ENCODE data around the gene PLA1A.

The PLA1A gene

DNA sequence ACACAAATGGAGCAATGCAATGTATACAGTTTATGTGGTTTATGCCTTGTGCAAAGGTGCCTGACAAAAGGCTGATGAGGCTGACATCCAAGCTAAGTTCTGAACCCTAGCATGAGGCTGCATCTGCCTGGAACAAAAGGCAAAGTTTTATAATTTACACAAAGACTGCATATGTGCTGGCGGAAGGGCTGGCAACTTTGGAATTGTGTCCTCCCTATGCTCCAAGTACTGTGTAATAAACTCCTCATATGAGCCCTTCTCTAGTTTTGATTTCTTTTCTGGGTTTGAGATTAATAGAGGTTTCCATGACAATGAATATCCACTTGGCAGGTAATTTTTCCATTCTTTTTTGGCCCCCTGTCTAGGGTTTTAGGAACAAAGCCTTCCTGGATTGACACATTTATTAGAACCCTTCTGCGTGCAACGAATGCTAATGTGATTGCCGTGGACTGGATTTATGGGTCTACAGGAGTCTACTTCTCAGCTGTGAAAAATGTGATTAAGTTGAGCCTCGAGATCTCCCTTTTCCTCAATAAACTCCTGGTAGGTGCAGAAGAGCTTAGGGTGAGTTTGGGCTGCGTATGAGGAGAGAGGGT lies 10.8 kb downstream of the PLA1A start:
- no peak for DNase-seq (ENCODE audit: low read depth)

- DNase-seq (ENCODE audit: low read depth), result no peak
These were observed 11.6 kb downstream of the PLA1A start for GRCh38 chr3:119609301-119609700.

- DNase-seq (ENCODE audit: low read depth), result no peak
These were observed 14.0 kb downstream of the PLA1A start for GRCh38 chr3:119611664-119612063.

DNA sequence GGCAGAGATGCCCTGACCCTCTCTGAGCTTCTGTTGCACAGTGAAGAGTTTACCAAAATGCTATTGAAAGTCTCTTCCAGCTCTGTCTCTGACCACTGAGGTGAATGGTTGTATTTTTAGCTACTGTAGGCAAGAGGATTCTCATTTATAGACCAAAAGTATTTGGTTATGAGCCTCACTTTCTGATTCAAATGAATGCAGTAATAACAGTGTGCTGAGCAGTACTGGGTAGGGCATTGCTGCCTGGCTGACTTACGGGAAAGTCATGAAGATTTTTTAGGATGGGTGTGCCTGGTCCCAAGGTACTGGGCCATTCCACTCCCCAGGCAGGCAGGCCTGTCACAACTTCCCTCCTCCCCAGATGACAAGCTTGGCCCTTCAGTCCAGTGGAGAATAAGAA lies 15.5 kb downstream of the PLA1A start:
- DNase-seq (ENCODE audit: low read depth), result no peak

DNA sequence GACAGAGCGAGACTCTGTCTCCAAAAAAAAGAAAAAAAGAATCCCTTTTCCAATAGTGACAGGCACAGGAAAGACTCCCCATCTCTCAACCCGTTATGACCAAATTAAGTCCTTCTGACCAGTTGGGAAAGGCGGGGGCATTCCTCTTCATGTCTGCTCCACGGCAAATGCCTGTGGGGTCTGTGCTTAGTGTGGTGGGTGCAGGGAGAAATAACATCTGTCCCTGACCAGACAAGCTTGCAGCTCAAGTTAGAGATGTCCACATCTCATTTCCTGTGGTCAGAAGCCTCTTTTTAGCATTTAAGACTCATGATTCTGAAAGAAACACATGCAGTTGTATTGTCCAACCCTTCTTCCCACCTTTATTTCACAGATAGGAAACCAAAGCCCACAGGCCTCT lies 16.2 kb downstream of the PLA1A start:
- DNase-seq (ENCODE audit: low read depth), result no peak

DNA sequence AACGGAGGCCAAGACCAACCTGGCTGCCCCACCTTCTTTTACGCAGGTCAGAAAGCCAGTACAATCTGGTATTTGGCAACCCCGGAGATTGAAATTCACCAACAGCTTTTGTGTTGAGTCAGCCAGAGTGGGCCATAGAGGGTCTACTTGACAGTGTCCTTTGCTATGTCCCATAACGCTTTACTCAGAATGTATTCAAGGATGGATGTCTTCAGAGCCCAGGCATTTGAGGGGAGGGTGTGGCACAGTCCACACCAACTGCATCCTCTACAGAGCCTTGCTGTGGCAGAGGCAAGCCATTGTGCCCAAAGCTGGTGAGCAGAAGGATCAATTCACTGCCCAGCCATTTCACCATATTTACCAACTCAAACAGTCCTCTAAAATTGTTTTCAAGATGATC lies 18.4 kb downstream of the PLA1A start:
- DNase-seq (ENCODE audit: low read depth), result no peak

GRCh38 chr3:119619094-119619493 lies 21.4 kb downstream of the PLA1A start:
- DNase-seq (ENCODE audit: low read depth), result no peak

DNA sequence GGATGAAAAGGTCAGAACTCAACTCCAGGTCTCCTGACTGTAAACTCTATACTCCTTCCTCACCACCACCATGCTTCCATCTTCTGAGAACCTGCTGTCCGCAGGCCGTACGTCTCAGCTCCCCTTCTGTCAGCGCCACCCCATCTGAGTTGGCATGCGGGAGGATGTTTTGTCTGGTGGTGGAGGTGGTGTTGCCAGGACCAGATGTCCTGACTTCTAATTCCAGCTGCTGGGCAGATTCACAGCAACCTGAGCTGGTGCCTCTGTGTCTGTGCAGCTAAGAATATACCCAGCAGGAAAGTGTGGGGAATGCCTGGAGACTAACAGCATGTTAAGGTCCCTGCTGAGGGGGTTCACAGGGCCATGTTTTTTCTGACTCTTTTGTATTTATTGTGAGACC lies 23.2 kb downstream of the PLA1A start:
- DNase-seq (ENCODE audit: low read depth), result no peak

DNA sequence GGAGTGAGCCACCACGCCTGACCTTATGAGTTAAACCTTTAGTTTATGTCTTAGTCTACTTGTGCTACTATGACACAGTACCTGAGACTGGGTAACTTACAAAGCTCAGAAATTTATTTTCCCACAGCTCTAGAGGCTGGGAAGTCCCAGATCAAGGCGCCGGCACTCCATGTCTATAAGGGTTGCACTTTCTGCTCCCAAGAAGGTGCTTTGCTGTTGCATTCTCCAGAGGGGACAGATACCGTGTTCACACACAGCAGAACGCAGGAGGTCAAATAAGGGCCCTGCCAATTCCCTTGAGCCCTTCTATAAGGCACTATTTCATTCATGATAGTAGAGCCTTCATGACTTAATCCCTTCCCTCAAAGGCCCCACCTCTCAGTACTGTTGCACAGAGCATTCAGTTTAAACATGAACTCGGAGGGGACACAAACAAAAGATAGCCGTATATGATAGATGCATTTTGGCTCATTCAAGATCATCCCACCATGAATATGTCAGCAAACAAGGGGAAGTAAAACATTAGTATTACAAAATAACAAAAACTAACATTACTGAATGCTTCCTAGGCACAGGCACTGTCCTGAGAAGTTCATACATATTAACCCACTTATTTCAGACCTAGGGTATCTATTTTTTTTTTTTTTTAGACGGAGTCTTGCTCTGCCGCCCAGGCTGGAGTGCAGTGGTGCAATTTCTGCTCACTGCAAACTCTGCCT lies 26.5 kb downstream of the PLA1A start:
- DNase-seq (ENCODE audit: low read depth), result no peak

- no peak for DNase-seq (ENCODE audit: low read depth)
These were observed 27.9 kb downstream of the PLA1A start for GRCh38 chr3:119625451-119626153.

- DNase-seq (ENCODE audit: low read depth), result no peak
These were observed 28.5 kb downstream of the PLA1A start for GRCh38 chr3:119626196-119626595.

GRCh38 chr3:119627461-119627860 lies 29.8 kb downstream of the PLA1A start:
- no peak for DNase-seq (ENCODE audit: low read depth)

GRCh38 chr3:119628390-119628789 lies 30.7 kb downstream of the PLA1A start:
- DNase-seq (ENCODE audit: low read depth), result no peak

- DNase-seq (ENCODE audit: low read depth), result no peak
These were observed 31.2 kb downstream of the PLA1A start for GRCh38 chr3:119628816-119629445.

DNA sequence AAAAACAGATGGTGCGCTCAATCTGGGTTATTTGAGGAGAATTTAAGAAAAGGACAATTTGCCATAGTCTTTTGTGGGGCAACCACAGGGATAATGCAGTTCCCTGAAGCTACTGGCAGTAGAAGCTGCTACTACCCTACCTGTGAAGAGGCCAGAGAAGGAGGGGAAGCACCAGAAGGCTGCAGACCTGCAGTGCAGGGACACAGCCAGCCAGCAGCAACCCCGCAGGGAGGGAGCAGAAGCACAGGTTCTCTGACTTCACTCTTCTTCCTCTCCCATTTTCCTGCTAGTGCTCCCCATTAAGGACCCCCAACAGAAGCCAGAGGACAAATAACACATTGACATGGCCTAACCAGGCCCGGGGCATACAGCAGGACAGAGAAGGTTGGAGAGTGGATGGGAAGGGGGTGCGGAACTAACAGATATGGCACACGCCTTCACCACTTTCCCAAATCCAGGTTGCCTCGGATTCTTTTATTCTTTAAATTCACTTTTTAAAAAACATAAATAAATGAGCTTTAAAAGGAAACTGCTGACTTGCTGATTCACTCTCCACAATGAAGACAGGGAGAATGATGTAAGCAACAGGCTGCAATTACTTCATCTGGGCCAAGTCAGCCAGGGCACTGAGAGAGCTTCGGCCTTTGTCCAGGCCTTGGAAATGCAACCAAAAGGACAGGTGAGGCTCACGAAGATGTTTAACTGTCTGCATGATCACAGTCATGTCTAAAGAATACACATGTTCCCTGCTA lies 32.6 kb downstream of the PLA1A start:
- peak; percentile 77 for DNase-seq (ENCODE audit: low read depth)

DNA sequence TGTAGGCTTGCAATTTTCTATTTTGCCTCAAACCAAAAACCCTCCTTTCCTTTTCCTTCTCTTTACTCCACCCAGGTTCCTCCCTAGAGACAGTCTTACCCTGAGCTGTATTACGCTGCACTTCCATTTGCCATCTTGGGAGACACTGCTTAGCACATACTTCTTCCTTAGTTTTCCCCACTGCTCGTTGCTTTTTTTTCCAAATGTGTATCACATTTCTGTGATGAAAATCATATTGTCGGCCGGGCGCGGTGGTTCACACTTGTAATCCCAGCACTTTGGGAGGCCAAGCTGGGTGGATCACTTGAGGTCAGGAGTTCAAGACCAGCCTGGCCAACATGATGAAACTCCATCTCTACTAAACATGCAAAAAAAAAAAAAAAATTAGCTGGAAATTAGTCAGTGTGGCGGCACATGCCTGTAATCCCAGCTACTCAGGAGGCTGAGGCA lies 33.2 kb downstream of the PLA1A start:
- no peak for DNase-seq (ENCODE audit: low read depth)

GRCh38 chr3:119631516-119631915 lies 33.8 kb downstream of the PLA1A start:
- DNase-seq (ENCODE audit: low read depth), result no peak

GRCh38 chr3:119632216-119632615 lies 34.5 kb downstream of the PLA1A start:
- DNase-seq (ENCODE audit: low read depth), result no peak

DNA sequence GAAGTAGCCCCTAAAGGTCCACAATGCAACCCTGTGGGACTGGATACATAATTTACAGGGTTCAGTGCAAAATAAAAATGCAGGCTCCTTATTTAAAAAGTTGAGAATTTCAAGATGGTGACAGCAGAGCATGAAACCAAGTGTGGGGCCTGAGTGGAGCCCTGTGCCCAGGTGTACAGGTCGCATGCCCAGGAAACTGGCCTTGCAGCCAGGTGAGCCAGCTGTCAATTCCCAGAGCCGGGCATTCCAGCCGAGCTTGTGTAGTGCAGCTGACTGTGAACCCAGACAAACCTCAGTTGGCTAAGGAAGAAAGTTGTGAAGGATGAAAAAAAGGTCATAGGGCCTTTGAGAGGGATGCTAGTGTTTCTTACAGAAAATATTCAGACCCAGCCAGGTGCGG lies 35.1 kb downstream of the PLA1A start:
- no peak for DNase-seq (ENCODE audit: low read depth)

DNA sequence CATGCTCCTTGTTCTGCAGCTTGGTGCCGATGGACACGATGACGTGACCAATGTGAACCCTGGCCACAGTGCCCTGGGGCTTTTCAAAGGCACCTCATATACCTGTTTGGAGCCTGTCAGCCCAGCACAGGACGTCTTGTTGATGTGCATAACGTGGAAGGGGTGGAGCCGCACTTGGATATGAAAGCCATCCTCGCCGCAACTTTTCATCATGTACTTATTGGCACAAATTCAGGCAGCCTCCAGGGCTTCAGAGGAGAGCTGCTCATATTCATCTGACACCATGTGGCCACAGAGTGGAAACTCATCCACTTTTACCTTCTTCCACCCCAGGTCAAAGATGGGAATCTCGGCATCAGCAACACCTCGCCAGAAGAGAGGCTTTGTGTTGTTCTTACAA lies 38.0 kb downstream of the PLA1A start:
- DNase-seq (ENCODE audit: low read depth), result no peak

GRCh38 chr3:119636249-119636648 lies 38.6 kb downstream of the PLA1A start:
- no peak for DNase-seq (ENCODE audit: low read depth)

Measured in stromal cell of bone marrow (primary cell).